B cell (primary cell): ENCODE measurements around the gene ZBTB25. TPM values are rescaled to one million over a fixed set of nuclear protein-coding genes. Genes with fewer than 3 reads are reported as not detected.

Experiments used
- ATAC-seq: fragments of 200-7000 bp; cut with Tn5 transposase; one replicate; pipeline ENCODE4 v1.10.0; 2021; ENCODE audit warnings: low read depth, mild to moderate bottlenecking, moderate number of reproducible peaks, moderate library complexity
- CTCF ChIA-PET: fragments of 350-600 bp; sonication (Branson Sonifier 250); formaldehyde crosslinking; loops from one replicate; lab custom pipeline; 2021; ENCODE audit warnings: antibody characterized with exemption, inconsistent platforms; lab: Charles Lee
- POLR2A ChIA-PET: fragments of 350-600 bp; sonication (Branson Sonifier 250); formaldehyde crosslinking; loops from one replicate; lab custom pipeline; 2021; ENCODE audit warnings: antibody characterized with exemption; lab: Charles Lee
- DNase-seq: peaks from one replicate; pipeline ENCODE4 v3.0.0; 2013
- H2AFZ ChIP-seq: 2 replicates; pipeline ENCODE4 v1.6.1; 2012; ENCODE audit warnings: mild to moderate bottlenecking, low read depth, low read length; ENCODE audit not compliant: insufficient read depth, poor library complexity, severe bottlenecking
- H3K27ac ChIP-seq, 2 donors: 1 replicate in 1 of 2; 2 replicates in 1 of 2; pipeline ENCODE4 v1.5.1; 2012 to 2013; ENCODE audit warnings: low read length in 2 of 2, mild to moderate bottlenecking in 2 of 2, moderate library complexity in 1 of 2
- H3K27me3 ChIP-seq, 4 experiments: fragments of 200-600 bp in 1 of 4; sonication (generic) in 1 of 4; replicated peaks in 1 of 4; 1 replicate in 2 of 4; 2 replicates in 2 of 4; pipeline versions ENCODE4 v1.6.1 to v1.7.0; 2013 to 2016; ENCODE audit warnings: low read length in 3 of 4, mild to moderate bottlenecking in 2 of 4, mixed read lengths in 1 of 4, moderate library complexity in 1 of 4; ENCODE audit not compliant: insufficient read depth in 4 of 4, control insufficient read depth in 3 of 4; ENCODE audit errors: control extremely low read depth in 1 of 4
- H3K36me3 ChIP-seq, 2 experiments: replicated peaks in 1 of 2; 1 replicate in 1 of 2; 2 replicates in 1 of 2; pipeline versions ENCODE4 v1.6.1 to v1.7.1; 2013; ENCODE audit warnings: low read length in 1 of 2; ENCODE audit not compliant: insufficient read depth in 2 of 2, control insufficient read depth in 1 of 2; ENCODE audit errors: control extremely low read depth in 1 of 2, extremely low read depth in 1 of 2
- H3K4me1 ChIP-seq, 2 donors: fragments of 200-600 bp in 1 of 2; sonication (generic) in 1 of 2; 1 replicate in 1 of 2; 2 replicates in 1 of 2; pipeline versions ENCODE4 v1.5.1 to v1.6.1; 2013 to 2017; ENCODE audit warnings: low read length in 2 of 2; ENCODE audit not compliant: control insufficient read depth in 2 of 2, insufficient read depth in 2 of 2
- H3K4me2 ChIP-seq: replicated peaks from 2 replicates; pipeline ENCODE3; 2012; ENCODE audit warnings: mild to moderate bottlenecking, low read depth, low read length; ENCODE audit not compliant: poor library complexity, severe bottlenecking
- H3K4me3 ChIP-seq, 5 experiments: fragments of 200-600 bp in 1 of 5; sonication (generic) in 1 of 5; 1 replicate in 3 of 5; 2 replicates in 2 of 5; pipeline versions ENCODE4 v1.5.1 to v1.7.0; 2011 to 2016; ENCODE audit warnings: low read length in 4 of 5, mild to moderate bottlenecking in 4 of 5, low read depth in 2 of 5, control low read depth in 1 of 5, moderate library complexity in 1 of 5; ENCODE audit not compliant: insufficient read depth in 1 of 5; ENCODE audit errors: control extremely low read depth in 1 of 5, extremely low read depth in 1 of 5
- H3K79me2 ChIP-seq: fragments of 200-600 bp; sonication (generic); one replicate; pipeline ENCODE4 v1.6.0; 2016; ENCODE audit warnings: low read length; ENCODE audit not compliant: control insufficient read depth, insufficient read depth
- H3K9ac ChIP-seq: fragments of 200-600 bp; sonication (generic); 2 replicates; pipeline ENCODE4 v1.6.1; 2017; ENCODE audit warnings: mild to moderate bottlenecking, low read length, moderate library complexity
- H3K9me3 ChIP-seq, 3 donors: one replicate each; pipeline versions ENCODE4 v1.6.1 to v1.7.1; 2013; ENCODE audit warnings: low read length in 2 of 3; ENCODE audit not compliant: control insufficient read depth in 2 of 3, insufficient read depth in 1 of 3; ENCODE audit errors: control extremely low read depth in 1 of 3
- H4K20me1 ChIP-seq: 2 replicates; pipeline ENCODE4 v1.6.0; 2012; ENCODE audit warnings: mild to moderate bottlenecking, low read length; ENCODE audit not compliant: insufficient read depth, control insufficient read depth, poor library complexity, severe bottlenecking
- H3K27ac Mint-ChIP-seq: one replicate; pipeline ENCODE4 v1.8.0; 2021; ENCODE audit warnings: mixed read lengths
- H3K27me3 Mint-ChIP-seq: one replicate; pipeline ENCODE4 v1.8.0; 2021; ENCODE audit warnings: mixed read lengths
- H3K4me1 Mint-ChIP-seq: one replicate; pipeline ENCODE4 v1.8.0; 2021; ENCODE audit warnings: mixed read lengths
- H3K4me3 Mint-ChIP-seq: one replicate; pipeline ENCODE4 v1.8.0; 2021; ENCODE audit warnings: mixed read lengths
- H3K9me3 Mint-ChIP-seq: one replicate; pipeline ENCODE4 v1.8.0; 2022; ENCODE audit warnings: mixed read lengths; ENCODE audit not compliant: insufficient read depth
- EZH2 ChIP-seq: IDR thresholded peaks from 2 replicates; pipeline ENCODE4 v1.6.1; 2012; ENCODE audit warnings: borderline replicate concordance, low read depth, mild to moderate bottlenecking, moderate library complexity, low read length; ENCODE audit not compliant: insufficient read depth, poor library complexity, severe bottlenecking
- WGBS: methylation state at CpG from one replicate; pipeline ENCODE4 v1.1.5; 2013; ENCODE audit warnings: missing lambda C conversion rate; ENCODE audit not compliant: insufficient coverage; 5-methylcytosine and 5-hydroxymethylcytosine counted together
- intact Hi-C: fragments of 100-400 bp; cut with micrococcal nuclease; formaldehyde crosslinking; loops from one replicate; pipeline ENCODE4 v1.10.0; 2022
- polyA plus RNA-seq: library from polyadenylated mRNA; depleted of rRNA; stranded (reverse); fragments of >200 nt; gene quantifications from 2 replicates; pipeline ENCODE4 v1.2.3, GENCODE V29; 2012
- total RNA-seq, 2 donors: library from RNA; stranded (reverse); fragments of 120-200 nt in 1 of 2; gene quantifications; 1 replicate in 1 of 2; 2 replicates in 1 of 2; pipeline versions ENCODE4 v1.2.3 to v1.2.4, GENCODE V29; 2013 to 2022
- TF ChIP-seq, protein P1 (sequence below): fragments of 200-600 bp; IDR thresholded peaks from one replicate; pipeline ENCODE4 v1.8.0; 2022; ENCODE audit warnings: antibody characterized with exemption, mild to moderate bottlenecking

Gene ZBTB25
- total and polyA plus RNA-seq, 2 donors (not counting 1 experiment from before 2014, with no cell fraction given), result 20.8 to 45.7 TPM

DNA sequence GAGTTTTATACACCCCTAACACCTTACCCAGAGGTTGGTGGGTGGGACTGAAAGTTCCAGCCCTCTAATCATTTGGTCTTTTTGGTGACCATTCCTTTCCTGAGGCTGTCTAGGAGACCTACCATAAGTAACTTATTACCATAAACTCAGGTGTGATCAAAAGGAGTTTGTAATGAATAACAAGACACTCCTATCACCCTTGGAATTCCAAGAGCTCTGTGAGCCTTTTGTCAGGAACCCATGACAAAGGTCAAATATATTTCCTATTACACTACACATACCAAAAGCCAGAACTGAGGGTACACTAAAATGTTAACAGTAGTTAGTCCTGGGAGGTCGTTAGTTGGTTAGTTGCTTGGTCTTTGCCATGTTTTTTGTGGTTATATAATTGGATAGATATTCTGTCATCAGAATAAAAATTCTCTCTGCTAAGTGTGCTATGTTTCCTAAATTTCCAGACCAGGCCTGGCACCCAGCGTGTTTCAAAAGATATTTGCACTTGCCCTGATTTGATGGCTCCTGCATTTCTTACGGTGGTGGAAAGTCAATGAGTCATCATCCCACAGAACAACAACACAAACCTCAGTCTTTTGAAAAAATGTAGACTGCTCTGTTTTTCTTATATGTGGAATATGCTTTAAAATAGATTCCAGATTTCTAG lies 65.3 kb downstream of the ZBTB25 start:
- Histone ChIP-seq H3K4me3 (no peak overlapping the region), H3K9ac (no peak overlapping the region), H3K36me3 (peaks cover 29 to 78% of the 10 kb centered on the region in 2 experiments), H3K27ac (no peak overlapping the region), H3K27me3 (no peaks in the 10 kb centered on the region), H4K20me1 (no peaks in the 10 kb centered on the region), H3K79me2 (no peaks in the 10 kb centered on the region), H3K9me3 (no peaks in the 10 kb centered on the region), H3K4me2 (no peak overlapping the region), H2AFZ (no peak overlapping the region), H3K4me1 (peaks cover 0 to under 1% of the 10 kb centered on the region in 2 donors)
- Mint-ChIP-seq H3K4me3 (no peak overlapping the region), H3K27ac (no peak overlapping the region), H3K9me3 (no peaks in the 10 kb centered on the region), H3K27me3 (no peaks in the 10 kb centered on the region), H3K4me1 (peaks cover under 1% of the 10 kb centered on the region)
- intact Hi-C loops, result no loop called here
- no CpG with 5 or more reads among the region's 3 CpGs for WGBS
- TF ChIP-seq EZH2, result no peak
- TF ChIP-seq, protein P1, sequence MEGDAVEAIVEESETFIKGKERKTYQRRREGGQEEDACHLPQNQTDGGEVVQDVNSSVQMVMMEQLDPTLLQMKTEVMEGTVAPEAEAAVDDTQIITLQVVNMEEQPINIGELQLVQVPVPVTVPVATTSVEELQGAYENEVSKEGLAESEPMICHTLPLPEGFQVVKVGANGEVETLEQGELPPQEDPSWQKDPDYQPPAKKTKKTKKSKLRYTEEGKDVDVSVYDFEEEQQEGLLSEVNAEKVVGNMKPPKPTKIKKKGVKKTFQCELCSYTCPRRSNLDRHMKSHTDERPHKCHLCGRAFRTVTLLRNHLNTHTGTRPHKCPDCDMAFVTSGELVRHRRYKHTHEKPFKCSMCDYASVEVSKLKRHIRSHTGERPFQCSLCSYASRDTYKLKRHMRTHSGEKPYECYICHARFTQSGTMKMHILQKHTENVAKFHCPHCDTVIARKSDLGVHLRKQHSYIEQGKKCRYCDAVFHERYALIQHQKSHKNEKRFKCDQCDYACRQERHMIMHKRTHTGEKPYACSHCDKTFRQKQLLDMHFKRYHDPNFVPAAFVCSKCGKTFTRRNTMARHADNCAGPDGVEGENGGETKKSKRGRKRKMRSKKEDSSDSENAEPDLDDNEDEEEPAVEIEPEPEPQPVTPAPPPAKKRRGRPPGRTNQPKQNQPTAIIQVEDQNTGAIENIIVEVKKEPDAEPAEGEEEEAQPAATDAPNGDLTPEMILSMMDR, result no peak
- ChIA-PET POLR2A (no interaction called here), CTCF (interaction anchor here (0.6 to 2.1 kb wide), 5 partner anchors 8 to 40 kb away, joined by 3 to 8 read pairs (median 3); no protein-coding TSS in a partner anchor)
- DNase-seq (no peak), ATAC-seq (no peak)

DNA sequence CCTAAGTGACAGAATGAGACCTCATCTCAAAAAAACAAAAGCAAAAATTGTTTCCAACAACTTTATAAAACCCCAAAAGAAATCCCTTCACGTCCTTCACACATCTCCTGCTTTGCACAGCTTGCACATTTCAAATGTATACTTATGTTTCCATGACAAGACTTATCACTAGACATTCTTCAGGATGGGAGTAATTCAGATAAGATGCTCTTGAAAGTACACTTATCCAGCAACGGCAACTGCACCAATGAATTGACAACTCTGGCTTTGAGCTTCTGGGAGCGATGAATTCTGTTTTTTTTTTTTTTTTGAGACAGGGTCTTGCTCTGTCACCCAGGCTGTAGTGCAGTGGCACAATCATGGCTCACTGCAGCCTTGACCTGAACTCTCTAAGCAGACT lies 69.1 kb downstream of the ZBTB25 start:
- no peaks in the 10 kb centered on the region for H3K27me3 Mint-ChIP-seq
- WGBS, result 92% methylated on average over 2 of the region's 3 CpGs
- CTCF ChIA-PET, result interaction anchor here (1.4 to 17.5 kb wide), 4 partner anchors 10 to 42 kb away, joined by 6 to 255 read pairs (median 30); no protein-coding TSS in a partner anchor
- no peak overlapping the region for H3K4me2 ChIP-seq
- no peaks in the 10 kb centered on the region for H3K9me3 Mint-ChIP-seq
- ATAC-seq (no peak), DNase-seq (no peak)
- H3K9ac ChIP-seq, result no peak overlapping the region
- no peaks in the 10 kb centered on the region for H3K79me2 ChIP-seq
- no peak overlapping the region for H3K27ac Mint-ChIP-seq
- peaks cover 21 to 68% of the 10 kb centered on the region in 2 experiments for H3K36me3 ChIP-seq
- no peaks in the 10 kb centered on the region for H3K4me1 ChIP-seq
- intact Hi-C loops, result loop anchor here (5.0 kb wide), 1 partner anchor 203 kb away; no protein-coding TSS in a partner anchor
- H3K4me1 Mint-ChIP-seq, result no peaks in the 10 kb centered on the region
- H3K9me3 ChIP-seq, result no peaks in the 10 kb centered on the region
- TF ChIP-seq, protein P1, result no peak
- TF ChIP-seq EZH2, result no peak
- H3K4me3 Mint-ChIP-seq, result no peak overlapping the region
- no peak overlapping the region for H2AFZ ChIP-seq
- POLR2A ChIA-PET, result no interaction called here
- no peaks in the 10 kb centered on the region for H3K27me3 ChIP-seq
- no peak overlapping the region for H3K4me3 ChIP-seq
- no peaks in the 10 kb centered on the region for H4K20me1 ChIP-seq
- no peak overlapping the region for H3K27ac ChIP-seq
